Smooth muscle cell (in vitro differentiated cells): ENCODE results near the gene TSKS. TPM values are rescaled to one million over a fixed set of nuclear protein-coding genes. Genes with fewer than 3 reads are reported as not detected.

Source experiments
- DNase-seq: peaks from one replicate; lab custom pipeline; 2025; ENCODE audit not compliant: unreplicated experiment; lab: John Stamatoyannopoulos, UW
- H2AFZ ChIP-seq: fragments of 200-600 bp; sonication (generic); 2 replicates; pipeline ENCODE4 v1.6.0; 2016; ENCODE audit warnings: antibody characterized with exemption, low read depth, mild to moderate bottlenecking
- H3F3A ChIP-seq: fragments of 200-600 bp; sonication (generic); 2 replicates; pipeline ENCODE4 v1.6.0; 2017; ENCODE audit warnings: antibody characterized with exemption, low read depth
- H3K27ac ChIP-seq: fragments of 200-600 bp; sonication (generic); 2 replicates; pipeline ENCODE4 v1.5.1; 2016; ENCODE audit warnings: low read depth, mild to moderate bottlenecking
- H3K27me3 ChIP-seq: fragments of 200-600 bp; sonication (generic); 2 replicates; pipeline ENCODE4 v1.6.1; 2016; ENCODE audit warnings: low read depth, mild to moderate bottlenecking
- H3K36me3 ChIP-seq: fragments of 200-600 bp; sonication (generic); 2 replicates; pipeline ENCODE4 v1.5.1; 2016; ENCODE audit warnings: low read depth
- H3K4me1 ChIP-seq: fragments of 200-600 bp; sonication (generic); 2 replicates; pipeline ENCODE4 v1.5.1; 2016; ENCODE audit warnings: low read depth
- H3K4me2 ChIP-seq: fragments of 200-600 bp; sonication (generic); 2 replicates; pipeline ENCODE4 v1.6.0; 2016; ENCODE audit warnings: mild to moderate bottlenecking
- H3K4me3 ChIP-seq: fragments of 200-600 bp; sonication (generic); 2 replicates; pipeline ENCODE4 v1.5.1; 2016; ENCODE audit warnings: mild to moderate bottlenecking
- H3K79me2 ChIP-seq: fragments of 200-600 bp; sonication (generic); 2 replicates; pipeline ENCODE4 v1.6.0; 2016; ENCODE audit warnings: low read depth, mild to moderate bottlenecking
- H3K9ac ChIP-seq: fragments of 200-600 bp; sonication (generic); 2 replicates; pipeline ENCODE4 v1.6.0; 2016; ENCODE audit warnings: low read depth
- H3K9me3 ChIP-seq: fragments of 200-600 bp; sonication (generic); replicated peaks from 2 replicates; pipeline ENCODE4 v1.5.1; 2016; ENCODE audit warnings: low read depth
- H4K20me1 ChIP-seq: fragments of 200-600 bp; sonication (generic); 2 replicates; pipeline ENCODE4 v1.6.0; 2016; ENCODE audit warnings: low read depth
- CTCF ChIP-seq: fragments of 200-600 bp; sonication (generic); IDR thresholded peaks from 2 replicates; pipeline ENCODE4 v1.5.1; 2017; ENCODE audit warnings: borderline replicate concordance, mild to moderate bottlenecking, antibody characterized with exemption; ENCODE audit not compliant: insufficient read depth, poor library complexity, severe bottlenecking
- WGBS: methylation state at CpG from one replicate; pipeline ENCODE4 v1.1.7; 2016; ENCODE audit warnings: low lambda C conversion rate; 5-methylcytosine and 5-hydroxymethylcytosine counted together
- polyA plus RNA-seq: library from polyadenylated mRNA; unstranded; fragments of >200 nt; fragmentation: Nextera tagmentation; extraction: Ambion mirVana; gene quantifications from 2 replicates; pipeline ENCODE4 v1.2.1, GENCODE V29; 2016
- total RNA-seq: library from RNA; depleted of rRNA; stranded (reverse); fragments of >200 nt; gene quantifications from 2 replicates; pipeline ENCODE4 v1.2.3, GENCODE V29; 2014

Gene TSKS
- total and polyA plus RNA-seq, 2 experiments from 2014 or later, result not detected

GRCh38 chr19:49746206-49746958, 16.7 kb downstream of the TSKS start:
- Histone ChIP-seq H3K79me2 (no peaks in the 10 kb centered on the region), H3K27ac (no peak overlapping the region), H3K27me3 (no peaks in the 10 kb centered on the region), H3K4me1 (no peaks in the 10 kb centered on the region), H3K4me2 (no peak overlapping the region), H3K9ac (no peak overlapping the region), H3K4me3 (no peak overlapping the region), H3F3A (no peaks in the 10 kb centered on the region), H2AFZ (no peak overlapping the region), H3K9me3 (no peaks in the 10 kb centered on the region), H3K36me3 (no peaks in the 10 kb centered on the region), H4K20me1 (no peaks in the 10 kb centered on the region)
- no peak for TF ChIP-seq CTCF
- DNase-seq, result no peak
- 78% methylated on average over 36 of the region's 52 CpGs for WGBS

- Histone ChIP-seq H3F3A (no peaks in the 10 kb centered on the region), H2AFZ (no peak overlapping the region), H3K4me1 (no peaks in the 10 kb centered on the region), H3K9me3 (no peaks in the 10 kb centered on the region), H3K79me2 (no peaks in the 10 kb centered on the region), H3K36me3 (no peaks in the 10 kb centered on the region), H3K9ac (no peak overlapping the region), H4K20me1 (no peaks in the 10 kb centered on the region), H3K27me3 (no peaks in the 10 kb centered on the region), H3K4me2 (no peak overlapping the region), H3K27ac (no peak overlapping the region), H3K4me3 (no peak overlapping the region)
- no peak for TF ChIP-seq CTCF
- WGBS, result 99% methylated on average over 23 of the region's 23 CpGs
- no peak for DNase-seq
Measured at GRCh38 chr19:49744946-49745381, 18.1 kb downstream of the TSKS start.

GRCh38 chr19:49741210-49741844, 21.8 kb downstream of the TSKS start:
- H3K4me2 ChIP-seq, result no peak overlapping the region
- no peaks in the 10 kb centered on the region for H3K9me3 ChIP-seq
- no peak overlapping the region for H2AFZ ChIP-seq
- no peaks in the 10 kb centered on the region for H3K27me3 ChIP-seq
- H3F3A ChIP-seq, result no peaks in the 10 kb centered on the region
- no peaks in the 10 kb centered on the region for H3K79me2 ChIP-seq
- no peak for TF ChIP-seq CTCF
- no peak overlapping the region for H3K27ac ChIP-seq
- 95% methylated on average over 9 of the region's 9 CpGs for WGBS
- no peaks in the 10 kb centered on the region for H3K36me3 ChIP-seq
- no peaks in the 10 kb centered on the region for H4K20me1 ChIP-seq
- no peak overlapping the region for H3K9ac ChIP-seq
- no peak for DNase-seq
- H3K4me1 ChIP-seq, result no peaks in the 10 kb centered on the region
- no peak overlapping the region for H3K4me3 ChIP-seq
